Neural cell (in vitro differentiated cells): ENCODE data around the gene PPP1R36. TPM values are rescaled to one million over a fixed set of nuclear protein-coding genes. Genes with fewer than 3 reads are reported as not detected.

Source experiments
- H2AFZ ChIP-seq: fragments of 200-600, 300-800 bp; sonication (generic), shearing (Covaris generic); 2 replicates; pipeline ENCODE4 v1.6.0; 2014; ENCODE audit warnings: low read depth, mild to moderate bottlenecking, antibody characterized with exemption, low read length, moderate library complexity
- H3F3A ChIP-seq: fragments of 200-600 bp; shearing (Covaris generic); 2 replicates; pipeline ENCODE4 v1.6.1; 2016; ENCODE audit warnings: mild to moderate bottlenecking, moderate library complexity, mixed read lengths, antibody characterized with exemption, low read length; ENCODE audit not compliant: insufficient read depth, poor library complexity, severe bottlenecking
- H3K27ac ChIP-seq: fragments of 200-600, 300-800 bp; sonication (generic), shearing (Covaris generic); 2 replicates; pipeline ENCODE4 v1.5.1; 2014; ENCODE audit warnings: mild to moderate bottlenecking, low read length, moderate library complexity
- H3K27me3 ChIP-seq: fragments of 300-800, 200-600 bp; sonication (generic), shearing (Covaris generic); 2 replicates; pipeline ENCODE4 v1.6.0; 2014; ENCODE audit warnings: mild to moderate bottlenecking, low read depth, low read length, moderate library complexity; ENCODE audit not compliant: insufficient read depth
- H3K36me3 ChIP-seq: fragments of 300-800, 200-600 bp; sonication (generic), shearing (Covaris generic); 2 replicates; pipeline ENCODE4 v1.5.1; 2014; ENCODE audit warnings: mild to moderate bottlenecking, antibody characterized with exemption, low read length, moderate library complexity; ENCODE audit not compliant: insufficient read depth
- H3K4me2 ChIP-seq: fragments of 300-800, 200-600 bp; sonication (generic), shearing (Covaris generic); 2 replicates; pipeline ENCODE4 v1.6.0; 2014; ENCODE audit warnings: mild to moderate bottlenecking, low read length
- H3K4me3 ChIP-seq: fragments of 300-800, 200-600 bp; sonication (generic), shearing (Covaris generic); 2 replicates; pipeline ENCODE4 v1.5.1; 2014; ENCODE audit warnings: mild to moderate bottlenecking, low read length, moderate library complexity
- H3K79me2 ChIP-seq: fragments of 200-600 bp; shearing (Covaris generic); replicated peaks from 2 replicates; pipeline ENCODE4 v1.6.0; 2014; ENCODE audit warnings: mild to moderate bottlenecking, low read length, moderate library complexity; ENCODE audit not compliant: insufficient read depth
- H3K9ac ChIP-seq: fragments of 300-800, 200-600 bp; sonication (generic), shearing (Covaris generic); 2 replicates; pipeline ENCODE4 v1.6.1; 2016; ENCODE audit warnings: mild to moderate bottlenecking, low read length, mixed read lengths
- H3K9me2 ChIP-seq: fragments of 200-600 bp; shearing (Covaris generic); 2 replicates; pipeline ENCODE4 v1.6.1; 2016; ENCODE audit warnings: mild to moderate bottlenecking, low read length, mixed read lengths; ENCODE audit not compliant: insufficient read depth
- H3K9me3 ChIP-seq: fragments of 200-600, 300-800 bp; sonication (generic), shearing (Covaris generic); 2 replicates; pipeline ENCODE4 v1.6.1; 2016; ENCODE audit warnings: mild to moderate bottlenecking, mixed run types, low read length, moderate library complexity, mixed read lengths
- H4K20me1 ChIP-seq: fragments of 200-600 bp; shearing (Covaris generic); 2 replicates; pipeline ENCODE4 v1.6.1; 2016; ENCODE audit warnings: mild to moderate bottlenecking, mixed run types; ENCODE audit not compliant: insufficient read depth
- EP300 ChIP-seq: fragments of 450-650 bp; conservative IDR thresholded peaks from 2 replicates; pipeline ENCODE4 v1.6.1; 2014; ENCODE audit warnings: antibody characterized with exemption, mild to moderate bottlenecking, moderate library complexity; ENCODE audit not compliant: poor library complexity, severe bottlenecking
- EZH2 ChIP-seq: fragments of 200-600, 300-800 bp; shearing (Covaris generic), sonication (generic); IDR thresholded peaks from 2 replicates; pipeline ENCODE4 v1.6.1; 2014; ENCODE audit warnings: antibody characterized with exemption, low read length, borderline replicate concordance, mild to moderate bottlenecking; ENCODE audit not compliant: insufficient read depth, poor library complexity, severe bottlenecking
- MXI1 ChIP-seq: fragments of 450-650 bp; conservative IDR thresholded peaks from 2 replicates; pipeline ENCODE4 v1.6.1; 2014; ENCODE audit warnings: antibody characterized with exemption, mild to moderate bottlenecking; ENCODE audit not compliant: poor library complexity, severe bottlenecking
- POLR2AphosphoS5 ChIP-seq: IDR thresholded peaks from 2 replicates; pipeline ENCODE4 v1.6.1; 2012
- RAD21 ChIP-seq: fragments of 450-650 bp; conservative IDR thresholded peaks from 2 replicates; pipeline ENCODE4 v1.6.1; 2014; ENCODE audit warnings: antibody characterized with exemption, mild to moderate bottlenecking, moderate library complexity
- SMC3 ChIP-seq: fragments of 450-650 bp; conservative IDR thresholded peaks from 2 replicates; pipeline ENCODE4 v1.6.1; 2014; ENCODE audit warnings: antibody characterized with exemption, mild to moderate bottlenecking, moderate library complexity; ENCODE audit not compliant: poor library complexity
- TAF1 ChIP-seq: IDR thresholded peaks from 2 replicates; pipeline ENCODE4 v1.6.1; 2012; ENCODE audit warnings: low read depth
- polyA plus RNA-seq: library from polyadenylated mRNA; depleted of rRNA; stranded (reverse); fragments of >200 nt; gene quantifications from 2 replicates; pipeline ENCODE4 v1.2.3, GENCODE V29; 2014
- TF ChIP-seq, protein P1 (sequence below): IDR thresholded peaks from 2 replicates; pipeline ENCODE4 v1.6.1; 2012; ENCODE audit warnings: borderline replicate concordance
- TF ChIP-seq, protein P2 (sequence below): fragments of 450-650 bp; IDR thresholded peaks from 2 replicates; pipeline ENCODE4 v1.5.1; 2014; ENCODE audit warnings: antibody characterized with exemption, mild to moderate bottlenecking, moderate library complexity; ENCODE audit not compliant: poor library complexity, severe bottlenecking

Gene PPP1R36
- polyA plus RNA-seq, 1 donor from 2014 or later = not detected

DNA sequence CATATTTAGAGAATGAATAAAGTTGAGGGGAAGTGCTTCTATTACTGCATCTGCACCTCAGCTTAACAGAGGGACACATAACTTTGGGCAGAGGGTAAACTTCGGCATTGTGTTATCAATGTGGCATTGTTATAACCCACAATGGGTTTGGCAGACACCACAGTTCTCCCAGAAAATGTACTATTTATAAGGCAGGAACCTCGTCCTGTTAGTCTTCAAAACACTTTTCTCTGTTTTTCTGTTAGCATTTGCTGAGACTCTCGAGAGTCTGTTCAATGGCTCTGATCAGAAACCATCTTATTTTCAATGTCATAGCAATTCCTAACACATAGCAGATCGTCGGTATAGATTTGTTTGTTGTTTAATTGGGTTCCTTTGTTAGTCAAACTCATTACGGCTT lies 13.9 kb downstream of the PPP1R36 start:
- no peaks in the 10 kb centered on the region for H3K27me3 ChIP-seq
- H3K4me3 ChIP-seq = no peak overlapping the region
- no peak overlapping the region for H3K9ac ChIP-seq
- no peaks in the 10 kb centered on the region for H3F3A ChIP-seq
- no peaks in the 10 kb centered on the region for H3K79me2 ChIP-seq
- H3K9me2 ChIP-seq = no peaks in the 10 kb centered on the region
- no peaks in the 10 kb centered on the region for H4K20me1 ChIP-seq
- no peaks in the 10 kb centered on the region for H3K36me3 ChIP-seq
- H3K9me3 ChIP-seq = no peaks in the 10 kb centered on the region
- TF ChIP-seq TAF1 = no peak
- TF ChIP-seq EP300 = no peak
- TF ChIP-seq EZH2 = no peak
- TF ChIP-seq SMC3 = no peak
- TF ChIP-seq POLR2AphosphoS5 = no peak
- no peak for TF ChIP-seq MXI1
- TF ChIP-seq, protein P1, sequence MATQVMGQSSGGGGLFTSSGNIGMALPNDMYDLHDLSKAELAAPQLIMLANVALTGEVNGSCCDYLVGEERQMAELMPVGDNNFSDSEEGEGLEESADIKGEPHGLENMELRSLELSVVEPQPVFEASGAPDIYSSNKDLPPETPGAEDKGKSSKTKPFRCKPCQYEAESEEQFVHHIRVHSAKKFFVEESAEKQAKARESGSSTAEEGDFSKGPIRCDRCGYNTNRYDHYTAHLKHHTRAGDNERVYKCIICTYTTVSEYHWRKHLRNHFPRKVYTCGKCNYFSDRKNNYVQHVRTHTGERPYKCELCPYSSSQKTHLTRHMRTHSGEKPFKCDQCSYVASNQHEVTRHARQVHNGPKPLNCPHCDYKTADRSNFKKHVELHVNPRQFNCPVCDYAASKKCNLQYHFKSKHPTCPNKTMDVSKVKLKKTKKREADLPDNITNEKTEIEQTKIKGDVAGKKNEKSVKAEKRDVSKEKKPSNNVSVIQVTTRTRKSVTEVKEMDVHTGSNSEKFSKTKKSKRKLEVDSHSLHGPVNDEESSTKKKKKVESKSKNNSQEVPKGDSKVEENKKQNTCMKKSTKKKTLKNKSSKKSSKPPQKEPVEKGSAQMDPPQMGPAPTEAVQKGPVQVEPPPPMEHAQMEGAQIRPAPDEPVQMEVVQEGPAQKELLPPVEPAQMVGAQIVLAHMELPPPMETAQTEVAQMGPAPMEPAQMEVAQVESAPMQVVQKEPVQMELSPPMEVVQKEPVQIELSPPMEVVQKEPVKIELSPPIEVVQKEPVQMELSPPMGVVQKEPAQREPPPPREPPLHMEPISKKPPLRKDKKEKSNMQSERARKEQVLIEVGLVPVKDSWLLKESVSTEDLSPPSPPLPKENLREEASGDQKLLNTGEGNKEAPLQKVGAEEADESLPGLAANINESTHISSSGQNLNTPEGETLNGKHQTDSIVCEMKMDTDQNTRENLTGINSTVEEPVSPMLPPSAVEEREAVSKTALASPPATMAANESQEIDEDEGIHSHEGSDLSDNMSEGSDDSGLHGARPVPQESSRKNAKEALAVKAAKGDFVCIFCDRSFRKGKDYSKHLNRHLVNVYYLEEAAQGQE = no peak
- no peak for TF ChIP-seq RAD21
- TF ChIP-seq, protein P2, sequence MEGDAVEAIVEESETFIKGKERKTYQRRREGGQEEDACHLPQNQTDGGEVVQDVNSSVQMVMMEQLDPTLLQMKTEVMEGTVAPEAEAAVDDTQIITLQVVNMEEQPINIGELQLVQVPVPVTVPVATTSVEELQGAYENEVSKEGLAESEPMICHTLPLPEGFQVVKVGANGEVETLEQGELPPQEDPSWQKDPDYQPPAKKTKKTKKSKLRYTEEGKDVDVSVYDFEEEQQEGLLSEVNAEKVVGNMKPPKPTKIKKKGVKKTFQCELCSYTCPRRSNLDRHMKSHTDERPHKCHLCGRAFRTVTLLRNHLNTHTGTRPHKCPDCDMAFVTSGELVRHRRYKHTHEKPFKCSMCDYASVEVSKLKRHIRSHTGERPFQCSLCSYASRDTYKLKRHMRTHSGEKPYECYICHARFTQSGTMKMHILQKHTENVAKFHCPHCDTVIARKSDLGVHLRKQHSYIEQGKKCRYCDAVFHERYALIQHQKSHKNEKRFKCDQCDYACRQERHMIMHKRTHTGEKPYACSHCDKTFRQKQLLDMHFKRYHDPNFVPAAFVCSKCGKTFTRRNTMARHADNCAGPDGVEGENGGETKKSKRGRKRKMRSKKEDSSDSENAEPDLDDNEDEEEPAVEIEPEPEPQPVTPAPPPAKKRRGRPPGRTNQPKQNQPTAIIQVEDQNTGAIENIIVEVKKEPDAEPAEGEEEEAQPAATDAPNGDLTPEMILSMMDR = no peak
- no peak overlapping the region for H3K27ac ChIP-seq
- no peak overlapping the region for H2AFZ ChIP-seq
- H3K4me2 ChIP-seq = no peak overlapping the region

DNA sequence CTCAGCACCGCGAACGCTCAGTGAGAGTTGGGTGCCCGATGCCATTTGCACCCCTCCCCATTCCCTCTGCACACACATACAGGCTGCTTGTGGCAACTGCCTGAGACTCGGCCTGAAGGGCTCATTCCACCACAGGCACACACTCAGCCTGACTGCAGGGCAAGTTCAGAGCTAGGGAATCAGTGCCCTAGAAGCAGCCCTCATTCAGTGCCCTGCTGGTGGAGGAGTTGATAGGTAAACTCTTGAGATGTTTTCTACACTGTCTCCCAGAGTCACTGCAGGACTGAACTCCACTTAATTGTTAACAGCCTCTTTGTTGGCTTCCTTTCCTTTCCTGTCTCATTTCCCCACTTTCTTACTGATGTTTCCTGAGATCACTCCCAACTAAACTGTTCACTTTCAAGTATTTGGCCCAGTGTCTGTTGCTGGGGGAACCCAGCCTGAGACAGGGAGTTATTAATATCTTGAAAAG lies 16.9 kb downstream of the PPP1R36 start:
- Histone ChIP-seq H3K4me2 (no peak overlapping the region), H3K9me3 (no peaks in the 10 kb centered on the region), H3K9me2 (no peaks in the 10 kb centered on the region), H3K79me2 (no peaks in the 10 kb centered on the region), H3K4me3 (no peak overlapping the region), H3K27ac (no peak overlapping the region), H2AFZ (no peak overlapping the region), H3K27me3 (no peaks in the 10 kb centered on the region), H3F3A (no peaks in the 10 kb centered on the region), H3K9ac (no peak overlapping the region), H3K36me3 (no peaks in the 10 kb centered on the region), H4K20me1 (no peaks in the 10 kb centered on the region)
- TF ChIP-seq MXI1 = no peak
- no peak for TF ChIP-seq SMC3
- no peak for TF ChIP-seq TAF1
- TF ChIP-seq, protein P1 = no peak
- TF ChIP-seq, protein P2 = no peak
- no peak for TF ChIP-seq EZH2
- TF ChIP-seq RAD21 = no peak
- TF ChIP-seq POLR2AphosphoS5 = no peak
- no peak for TF ChIP-seq EP300
